Caco-2 (cell line): ENCODE measurements around the gene WDFY2. TPM values are rescaled to one million over a fixed set of nuclear protein-coding genes. Genes with fewer than 3 reads are reported as not detected.

Experiments
- BruUV-seq: library from RNA; stranded (reverse); fragments of 400-500 nt; replicated peaks from 2 replicates; lab custom pipeline; 2021; lab: Mats Ljungman, UMichigan
- CTCF ChIA-PET: fragments of 300-600 bp; sonication (Branson Sonifier 250); formaldehyde crosslinking; loops from one replicate; lab custom pipeline; 2022; ENCODE audit warnings: antibody characterized with exemption; lab: Charles Lee
- POLR2A ChIA-PET: fragments of 300-600 bp; sonication (Branson Sonifier 250); formaldehyde crosslinking; loops from one replicate; lab custom pipeline; 2022; ENCODE audit warnings: antibody characterized with exemption; lab: Charles Lee
- DNase-seq, 2 experiments: peaks; one replicate each; pipeline versions ENCODE4 v3.0.0 to v3.0.0-alpha.2; 2020 to 2022
- H3K27me3 ChIP-seq: replicated peaks from 2 replicates; pipeline ENCODE4 v1.6.0; 2011; ENCODE audit warnings: low read length; ENCODE audit not compliant: control insufficient read depth, insufficient read depth
- H3K36me3 ChIP-seq: 2 replicates; pipeline ENCODE4 v1.5.1; 2011; ENCODE audit warnings: low read length; ENCODE audit not compliant: control insufficient read depth, insufficient read depth
- H3K4me1 ChIP-seq: fragments of 250-450 bp; sonication (Bioruptor Pico); 2 replicates; pipeline ENCODE4 v1.5.1; 2020; ENCODE audit warnings: mild to moderate bottlenecking
- H3K4me3 ChIP-seq: 2 replicates; pipeline ENCODE4 v1.5.1; 2011; ENCODE audit warnings: low read depth, mild to moderate bottlenecking, control low read depth, low read length
- H3K9me3 ChIP-seq: fragments of 250-450 bp; sonication (Bioruptor Pico); 2 replicates; pipeline ENCODE4 v1.5.1; 2020; ENCODE audit warnings: mild to moderate bottlenecking, moderate library complexity
- H3K27ac Mint-ChIP-seq: one replicate; pipeline ENCODE4 v1.8.0; 2022; ENCODE audit warnings: mixed read lengths; ENCODE audit not compliant: unreplicated experiment
- H3K27me3 Mint-ChIP-seq: one replicate; pipeline ENCODE4 v1.8.0; 2022; ENCODE audit warnings: mixed read lengths; ENCODE audit not compliant: insufficient read depth, unreplicated experiment
- H3K36me3 Mint-ChIP-seq: one replicate; pipeline ENCODE4 v1.8.0; 2022; ENCODE audit warnings: mild to moderate bottlenecking, mixed read lengths; ENCODE audit not compliant: insufficient read depth, unreplicated experiment
- H3K4me1 Mint-ChIP-seq: one replicate; pipeline ENCODE4 v1.8.0; 2022; ENCODE audit warnings: low read depth, mixed read lengths; ENCODE audit not compliant: unreplicated experiment
- H3K4me3 Mint-ChIP-seq: one replicate; pipeline ENCODE4 v1.8.0; 2022; ENCODE audit warnings: mild to moderate bottlenecking, moderate library complexity, mixed read lengths; ENCODE audit not compliant: unreplicated experiment
- H3K9me3 Mint-ChIP-seq: one replicate; pipeline ENCODE4 v1.8.0; 2022; ENCODE audit warnings: mixed read lengths; ENCODE audit not compliant: unreplicated experiment
- intact Hi-C: fragments of 100-400 bp; cut with micrococcal nuclease; formaldehyde crosslinking; loops from one replicate; pipeline ENCODE4 v1.10.0; 2022; ENCODE audit not compliant: unreplicated experiment
- total RNA-seq: library from RNA; stranded (reverse); gene quantifications from 2 replicates; pipeline ENCODE4 v1.2.3, GENCODE V29; 2022
- TF ChIP-seq, protein P1 (sequence below), 2 experiments: fragments of 200-600 bp in 1 of 2; IDR thresholded peaks; 1 replicate in 1 of 2; 2 replicates in 1 of 2; pipeline versions ENCODE4 v1.5.1 to v1.8.0; 2011 to 2022; ENCODE audit warnings: antibody characterized with exemption in 1 of 2, control low read depth in 1 of 2, inconsistent platforms in 1 of 2, low read depth in 1 of 2, low read length in 1 of 2, mild to moderate bottlenecking in 1 of 2, moderate library complexity in 1 of 2; ENCODE audit not compliant: insufficient read depth in 1 of 2, severe bottlenecking in 1 of 2, unreplicated experiment in 1 of 2

Gene WDFY2
- total RNA-seq, 1 experiment from 2014 or later = 9.2 TPM

GRCh38 chr13:51618626-51619025 lies 34.4 kb downstream of the WDFY2 start:
- no peak overlapping the region for H3K4me3 Mint-ChIP-seq
- CTCF ChIA-PET = no interaction called here
- intact Hi-C loops = no loop called here
- no peaks in the 10 kb centered on the region for H3K4me1 Mint-ChIP-seq
- H3K36me3 ChIP-seq = no peaks in the 10 kb centered on the region
- H3K4me1 ChIP-seq = no peaks in the 10 kb centered on the region
- POLR2A ChIA-PET = no interaction called here
- DNase-seq = no peak
- no peaks in the 10 kb centered on the region for H3K9me3 ChIP-seq
- H3K36me3 Mint-ChIP-seq = no peaks in the 10 kb centered on the region
- no peaks in the 10 kb centered on the region for H3K9me3 Mint-ChIP-seq
- H3K27me3 ChIP-seq = no peaks in the 10 kb centered on the region
- TF ChIP-seq, protein P1, sequence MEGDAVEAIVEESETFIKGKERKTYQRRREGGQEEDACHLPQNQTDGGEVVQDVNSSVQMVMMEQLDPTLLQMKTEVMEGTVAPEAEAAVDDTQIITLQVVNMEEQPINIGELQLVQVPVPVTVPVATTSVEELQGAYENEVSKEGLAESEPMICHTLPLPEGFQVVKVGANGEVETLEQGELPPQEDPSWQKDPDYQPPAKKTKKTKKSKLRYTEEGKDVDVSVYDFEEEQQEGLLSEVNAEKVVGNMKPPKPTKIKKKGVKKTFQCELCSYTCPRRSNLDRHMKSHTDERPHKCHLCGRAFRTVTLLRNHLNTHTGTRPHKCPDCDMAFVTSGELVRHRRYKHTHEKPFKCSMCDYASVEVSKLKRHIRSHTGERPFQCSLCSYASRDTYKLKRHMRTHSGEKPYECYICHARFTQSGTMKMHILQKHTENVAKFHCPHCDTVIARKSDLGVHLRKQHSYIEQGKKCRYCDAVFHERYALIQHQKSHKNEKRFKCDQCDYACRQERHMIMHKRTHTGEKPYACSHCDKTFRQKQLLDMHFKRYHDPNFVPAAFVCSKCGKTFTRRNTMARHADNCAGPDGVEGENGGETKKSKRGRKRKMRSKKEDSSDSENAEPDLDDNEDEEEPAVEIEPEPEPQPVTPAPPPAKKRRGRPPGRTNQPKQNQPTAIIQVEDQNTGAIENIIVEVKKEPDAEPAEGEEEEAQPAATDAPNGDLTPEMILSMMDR (IDR thresholded peaks at IDR 0.05; ENCODE audit: insufficient read depth in 1 of 2, low read depth in 1 of 2, low read length in 1 of 2, severe bottlenecking in 1 of 2, unreplicated experiment in 1 of 2) = no peak
- BruUV-seq = no TSS peak
- no peak overlapping the region for H3K27ac Mint-ChIP-seq
- no peaks in the 10 kb centered on the region for H3K27me3 Mint-ChIP-seq
- H3K4me3 ChIP-seq = no peak overlapping the region

GRCh38 chr13:51619614-51620013 lies 35.4 kb downstream of the WDFY2 start:
- H3K27me3 ChIP-seq = no peaks in the 10 kb centered on the region
- Mint-ChIP-seq H3K27ac (no peak overlapping the region), H3K27me3 (no peaks in the 10 kb centered on the region), H3K4me1 (no peaks in the 10 kb centered on the region), H3K4me3 (no peak overlapping the region), H3K36me3 (no peaks in the 10 kb centered on the region), H3K9me3 (no peaks in the 10 kb centered on the region)
- TF ChIP-seq, protein P1 (IDR thresholded peaks at IDR 0.05; ENCODE audit: insufficient read depth in 1 of 2, low read depth in 1 of 2, low read length in 1 of 2, severe bottlenecking in 1 of 2, unreplicated experiment in 1 of 2) = no peak
- no peak overlapping the region for H3K4me3 ChIP-seq
- no TSS peak for BruUV-seq
- ChIA-PET POLR2A (no interaction called here), CTCF (no interaction called here)
- DNase-seq = no peak
- H3K9me3 ChIP-seq = no peaks in the 10 kb centered on the region
- no peaks in the 10 kb centered on the region for H3K4me1 ChIP-seq
- no peaks in the 10 kb centered on the region for H3K36me3 ChIP-seq
- intact Hi-C loops = loop anchor here (2.0 kb wide), 1 partner anchor 61 kb away; no protein-coding TSS in a partner anchor

- BruUV-seq = no TSS peak
- Mint-ChIP-seq H3K4me3 (no peak overlapping the region), H3K27ac (no peak overlapping the region), H3K4me1 (no peaks in the 10 kb centered on the region), H3K27me3 (no peaks in the 10 kb centered on the region), H3K9me3 (no peaks in the 10 kb centered on the region), H3K36me3 (no peaks in the 10 kb centered on the region)
- TF ChIP-seq, protein P1 (IDR thresholded peaks at IDR 0.05; ENCODE audit: insufficient read depth in 1 of 2, low read depth in 1 of 2, low read length in 1 of 2, severe bottlenecking in 1 of 2, unreplicated experiment in 1 of 2) = no peak
- CTCF ChIA-PET = no interaction called here
- Histone ChIP-seq H3K27me3 (no peaks in the 10 kb centered on the region), H3K9me3 (no peaks in the 10 kb centered on the region), H3K36me3 (no peaks in the 10 kb centered on the region), H3K4me1 (no peaks in the 10 kb centered on the region), H3K4me3 (no peak overlapping the region)
- intact Hi-C loops = loop anchor here (2.0 kb wide), 1 partner anchor 62 kb away; no protein-coding TSS in a partner anchor
- POLR2A ChIA-PET = no interaction called here
- no peak for DNase-seq
Measured at GRCh38 chr13:51620165-51620983, 36.1 kb downstream of the WDFY2 start.
